K562 (cell line): ENCODE results near the gene ZNF687. TPM values are rescaled to one million over a fixed set of nuclear protein-coding genes. Genes with fewer than 3 reads are reported as not detected.

Experiments used
- CAMTA2 ChIP-seq: fragments of 250-450 bp; sonication (Bioruptor Pico); conservative IDR thresholded peaks from 2 replicates; pipeline ENCODE4 v1.5.1; 2022
- CEBPG ChIP-seq, 3 experiments: fragments of 200-800 bp in 1 of 3; sonication (Bioruptor generic) in 1 of 3; sonication (generic) in 1 of 3; formaldehyde crosslinking in 1 of 3; IDR thresholded peaks in 2 of 3; conservative IDR thresholded peaks in 1 of 3; 2 replicates each; pipeline versions ENCODE4 v1.6.1 to v1.8.0; 2016 to 2022; ENCODE audit warnings: missing compliant biosample characterization in 2 of 3, missing genetic modification characterization in 2 of 3, mild to moderate bottlenecking in 1 of 3, missing genetic modification reagents in 1 of 3
- CTBP1 ChIP-seq: fragments of 450-650 bp; IDR thresholded peaks from 2 replicates; pipeline ENCODE4 v1.6.1; 2016; ENCODE audit warnings: borderline replicate concordance
- E2F3 ChIP-seq: fragments of 250-450 bp; sonication (Bioruptor Pico); IDR thresholded peaks from 2 replicates; pipeline ENCODE4 v1.4.0; 2020; ENCODE audit warnings: mild to moderate bottlenecking
- EHMT2 ChIP-seq: fragments of 450-650 bp; IDR thresholded peaks from 2 replicates; pipeline ENCODE4 v1.6.1; 2018; ENCODE audit warnings: antibody characterized with exemption
- HMGN3 ChIP-seq: IDR thresholded peaks from 2 replicates; pipeline ENCODE4 v1.6.1; 2011; ENCODE audit warnings: borderline replicate concordance, low read depth, mild to moderate bottlenecking, mixed read lengths, low read length; ENCODE audit not compliant: insufficient read length; ENCODE audit errors: extremely low read depth
- HNRNPH1 ChIP-seq: fragments of 200-400 bp; formaldehyde crosslinking; optimal IDR thresholded peaks from 2 replicates; pipeline ENCODE3; 2017; ENCODE audit warnings: low read depth, mild to moderate bottlenecking, low read length, moderate library complexity
- JUND ChIP-seq, 2 experiments: IDR thresholded peaks; 2 replicates in 1 of 2; 3 replicates in 1 of 2; pipeline ENCODE4 v1.6.1; 2011; ENCODE audit warnings: borderline replicate concordance in 2 of 2, low read depth in 2 of 2, low read length in 2 of 2, improper control_type of control experiment in 1 of 2, missing biosample characterization in 1 of 2, missing genetic modification characterization in 1 of 2, missing genetic modification reagents in 1 of 2
- LEF1 ChIP-seq: fragments of 450-650 bp; IDR thresholded peaks from 2 replicates; pipeline ENCODE4 v1.6.1; 2016; ENCODE audit warnings: mild to moderate bottlenecking
- NCOA6 ChIP-seq: fragments of 450-650 bp; IDR thresholded peaks from 2 replicates; pipeline ENCODE4 v1.6.1; 2017; ENCODE audit warnings: mild to moderate bottlenecking
- RBM39 ChIP-seq: fragments of 200-400 bp; formaldehyde crosslinking; optimal IDR thresholded peaks from 2 replicates; pipeline ENCODE3; 2018; ENCODE audit warnings: low read depth, low read length
- RREB1 ChIP-seq: fragments of 250-450 bp; sonication (Bioruptor Pico); IDR thresholded peaks from 2 replicates; pipeline ENCODE4 v1.4.0; 2020
- SPI1 ChIP-seq: IDR thresholded peaks from 2 replicates; pipeline ENCODE4 v1.6.1; 2011; ENCODE audit warnings: low read depth, low read length, control low read depth, borderline replicate concordance
- XRCC3 ChIP-seq: fragments of 450-650 bp; IDR thresholded peaks from 2 replicates; pipeline ENCODE4 v1.6.1; 2017; ENCODE audit warnings: mild to moderate bottlenecking, moderate library complexity
- ZBTB11 ChIP-seq, 3 experiments: fragments of 200-800 bp in 1 of 3; fragments of 250-450 bp in 1 of 3; fragments of 450-650 bp in 1 of 3; sonication (Bioruptor Pico) in 1 of 3; sonication (Bioruptor generic) in 1 of 3; formaldehyde crosslinking in 1 of 3; IDR thresholded peaks; 2 replicates each; pipeline versions ENCODE4 v1.6.1 to v1.8.0; 2016 to 2022; ENCODE audit warnings: mild to moderate bottlenecking in 2 of 3, missing genetic modification characterization in 2 of 3, missing compliant biosample characterization in 1 of 3, moderate library complexity in 1 of 3
- ZKSCAN3 ChIP-seq: fragments of 250-450 bp; sonication (Bioruptor Pico); IDR thresholded peaks from 2 replicates; pipeline ENCODE4 v1.4.0; 2020
- polyA plus RNA-seq, 8 experiments: library from polyadenylated mRNA; depleted of rRNA in 4 of 8; stranded (reverse) in 5 of 8; unstranded in 3 of 8; fragments of >200 nt; fragmentation: Nextera tagmentation in 2 of 8; fragmentation: Illumina TruSeq in 1 of 8; extraction: Ambion mirVana in 2 of 8; extraction: Trizol in 1 of 8; gene quantifications; 2 replicates each; pipeline versions ENCODE4 v1.2.1 to v1.2.3, GENCODE V29; 2011 to 2014; ENCODE audit warnings: inconsistent platforms in 1 of 8, missing spikeins in 1 of 8
- total RNA-seq, 7 experiments: library from RNA; depleted of rRNA in 6 of 7; stranded (reverse); fragments of >200 nt in 6 of 7; fragmentation: Illumina TruSeq in 2 of 7; extraction: Trizol in 2 of 7; gene quantifications; 2 replicates each; pipeline versions ENCODE4 v1.2.1 to v1.2.3, GENCODE V29; 2011 to 2021; ENCODE audit warnings: low replicate concordance in 1 of 7
- TF ChIP-seq, protein P1 (sequence below), 2 experiments: fragments of 450-650 bp in 1 of 2; sonication (generic) in 1 of 2; formaldehyde crosslinking; conservative IDR thresholded peaks; 2 replicates each; pipeline versions ENCODE4 v1.4.0 to v1.8.1; 2020 to 2022; ENCODE audit warnings: mild to moderate bottlenecking in 1 of 2, missing genetic modification reagents in 1 of 2

Gene ZNF687
- total and polyA plus RNA-seq, 9 of the 15 experiments (the other 6 are each of a cell fraction or from before 2014, with no cell fraction given), result 0.13 to 26.4 (median 10.6) TPM

DNA sequence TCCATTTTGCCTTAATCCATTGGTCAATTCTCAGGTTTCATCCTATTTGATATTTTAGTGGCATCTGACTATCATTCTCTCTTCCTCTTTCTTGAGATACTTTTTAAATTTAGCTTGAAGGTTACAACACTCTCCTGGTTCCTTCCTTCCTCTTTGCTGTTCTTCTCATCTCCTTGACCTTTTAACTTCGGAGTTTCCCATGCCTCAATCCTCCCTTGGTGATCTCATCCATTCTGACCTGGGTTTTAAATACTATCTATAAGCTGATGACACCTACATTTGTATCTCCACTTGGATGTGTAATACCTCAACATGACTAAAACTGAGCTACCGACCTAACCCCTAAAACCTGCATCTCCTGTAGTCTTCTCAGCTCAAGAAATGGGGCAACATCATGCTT lies 4.8 kb upstream of the ZNF687 start (continued):
- TF ChIP-seq, protein P1, sequence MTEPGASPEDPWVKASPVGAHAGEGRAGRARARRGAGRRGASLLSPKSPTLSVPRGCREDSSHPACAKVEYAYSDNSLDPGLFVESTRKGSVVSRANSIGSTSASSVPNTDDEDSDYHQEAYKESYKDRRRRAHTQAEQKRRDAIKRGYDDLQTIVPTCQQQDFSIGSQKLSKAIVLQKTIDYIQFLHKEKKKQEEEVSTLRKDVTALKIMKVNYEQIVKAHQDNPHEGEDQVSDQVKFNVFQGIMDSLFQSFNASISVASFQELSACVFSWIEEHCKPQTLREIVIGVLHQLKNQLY (CRISPR knock-in tag; conservative IDR thresholded peaks at IDR 0.05), result no peak
- TF ChIP-seq CEBPG (CRISPR knock-in tag; IDR thresholded peaks at IDR 0.05) (no peak), CEBPG (tag; conservative IDR thresholded peaks at IDR 0.05 in 1 of 2, IDR thresholded peaks at IDR 0.05 in 1 of 2) (no peak), ZKSCAN3 (no peak), HMGN3 (no peak), RBM39 (no peak), HNRNPH1 (no peak), XRCC3 (no peak), CTBP1 (peak; percentile 47; the same call in 1 of the 2 replicates), ZBTB11 (CRISPR knock-in tag; IDR thresholded peaks at IDR 0.05) (no peak), E2F3 (no peak), SPI1 (peak; percentile 68; the same call in 1 of the 2 replicates), NCOA6 (no peak), LEF1 (no peak), EHMT2 (peak; percentile 33; the same call in 1 of the 2 replicates), RREB1 (CRISPR knock-in tag) (no peak), CAMTA2 (CRISPR knock-in tag) (no peak), JUND (IDR thresholded peaks at IDR 0.05; ENCODE audit: borderline replicate concordance, low read depth, low read length) (peak; percentile 37; the same call in 1 of the 2 replicates), JUND (tag; IDR thresholded peaks at IDR 0.05; ENCODE audit: borderline replicate concordance, low read depth, low read length) (no peak)
